Measurements from ENCODE around the gene KRT7.

The KRT7 gene

GRCh38 chr12:52201451-52201839 lies 31.6 kb upstream of the KRT7 start:
- no peak overlapping the region for H3K27ac Mint-ChIP-seq
- H3K4me3 Mint-ChIP-seq, result peak overlapping the region; percentile 62
- no peak for DNase-seq
- no peak for TF ChIP-seq CTCF (IDR thresholded peaks at IDR 0.05)
- peaks cover 7% of the 10 kb centered on the region for H3K27me3 Mint-ChIP-seq (ENCODE audit: low read depth, poor library complexity)
- no peaks in the 10 kb centered on the region for H3K36me3 Mint-ChIP-seq (ENCODE audit: low read depth)
- peaks cover 61% of the 10 kb centered on the region for H3K4me1 Mint-ChIP-seq
- no peaks in the 10 kb centered on the region for H3K9me3 Mint-ChIP-seq

GRCh38 chr12:52202361-52203078 lies 30.5 kb upstream of the KRT7 start:
- Mint-ChIP-seq H3K27me3 (ENCODE audit: low read depth, poor library complexity) (peaks cover 8% of the 10 kb centered on the region), H3K4me1 (peaks cover 65% of the 10 kb centered on the region), H3K9me3 (no peaks in the 10 kb centered on the region), H3K4me3 (peak overlapping the region; percentile 34), H3K36me3 (ENCODE audit: low read depth) (no peaks in the 10 kb centered on the region), H3K27ac (peak overlapping the region; percentile 57)
- DNase-seq, result peak; percentile 50
- TF ChIP-seq CTCF (IDR thresholded peaks at IDR 0.05), result no peak

GRCh38 chr12:52203079-52203921 lies 29.7 kb upstream of the KRT7 start:
- TF ChIP-seq CTCF (IDR thresholded peaks at IDR 0.05), result no peak
- peak overlapping the region; percentile 34 for H3K4me3 Mint-ChIP-seq
- peak; percentile 38 for DNase-seq
- H3K27ac Mint-ChIP-seq, result peak overlapping the region; percentile 18
- no peaks in the 10 kb centered on the region for H3K9me3 Mint-ChIP-seq
- no peaks in the 10 kb centered on the region for H3K36me3 Mint-ChIP-seq (ENCODE audit: low read depth)
- peaks cover 68% of the 10 kb centered on the region for H3K4me1 Mint-ChIP-seq
- peaks cover 12% of the 10 kb centered on the region for H3K27me3 Mint-ChIP-seq (ENCODE audit: low read depth, poor library complexity)

GRCh38 chr12:52204095-52204930 lies 28.7 kb upstream of the KRT7 start:
- H3K27ac Mint-ChIP-seq, result no peak overlapping the region
- peaks cover 65% of the 10 kb centered on the region for H3K4me1 Mint-ChIP-seq
- no peaks in the 10 kb centered on the region for H3K9me3 Mint-ChIP-seq
- TF ChIP-seq CTCF (IDR thresholded peaks at IDR 0.05), result no peak
- H3K36me3 Mint-ChIP-seq (ENCODE audit: low read depth), result no peaks in the 10 kb centered on the region
- H3K4me3 Mint-ChIP-seq, result no peak overlapping the region
- no peak for DNase-seq
- H3K27me3 Mint-ChIP-seq (ENCODE audit: low read depth, poor library complexity), result peaks cover 16% of the 10 kb centered on the region

GRCh38 chr12:52204931-52205505 lies 28.0 kb upstream of the KRT7 start:
- no peaks in the 10 kb centered on the region for H3K36me3 Mint-ChIP-seq (ENCODE audit: low read depth)
- H3K4me1 Mint-ChIP-seq, result peaks cover 67% of the 10 kb centered on the region
- H3K27ac Mint-ChIP-seq, result no peak overlapping the region
- H3K27me3 Mint-ChIP-seq (ENCODE audit: low read depth, poor library complexity), result peaks cover 16% of the 10 kb centered on the region
- no peak for DNase-seq
- no peak for TF ChIP-seq CTCF (IDR thresholded peaks at IDR 0.05)
- H3K4me3 Mint-ChIP-seq, result no peak overlapping the region
- no peaks in the 10 kb centered on the region for H3K9me3 Mint-ChIP-seq
